Measurements from ENCODE around the gene RAVER2.
"Not testable (repeated sequence)": the region's sequence is repeated elsewhere in the genome, so short reads cannot be mapped to it uniquely, and the experiment has no call there.

RAVER2 gene

GRCh38 chr1:64817364-64817763 is 72.5 kb downstream of the RAVER2 start:
- DNase-seq = not testable (repeated sequence)

DNA sequence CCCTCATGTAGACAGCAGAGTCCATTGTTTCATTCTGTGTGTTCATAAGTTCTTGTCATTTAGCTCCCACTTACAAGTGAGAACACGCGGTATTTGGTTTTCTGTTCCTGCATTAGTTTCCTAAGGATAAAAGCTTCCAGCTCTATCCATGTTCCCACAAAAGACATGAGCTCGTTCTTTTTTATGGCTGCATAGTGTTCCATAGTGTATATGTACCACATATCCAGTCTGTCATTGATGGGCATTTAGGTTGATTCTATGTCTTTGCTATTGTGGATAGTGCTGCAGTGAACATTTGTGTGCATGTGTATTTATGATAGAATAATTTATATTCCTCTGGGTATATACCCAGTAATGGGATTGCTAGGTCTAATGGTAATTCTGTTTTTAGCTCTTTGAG is 75.7 kb downstream of the RAVER2 start:
- not testable (repeated sequence) for DNase-seq

- peak; percentile 12 for DNase-seq
These were observed 77.7 kb downstream of the RAVER2 start for GRCh38 chr1:64822621-64823020.

GRCh38 chr1:64823691-64824476 is 79.0 kb downstream of the RAVER2 start:
- peak; percentile 77 for DNase-seq

DNA sequence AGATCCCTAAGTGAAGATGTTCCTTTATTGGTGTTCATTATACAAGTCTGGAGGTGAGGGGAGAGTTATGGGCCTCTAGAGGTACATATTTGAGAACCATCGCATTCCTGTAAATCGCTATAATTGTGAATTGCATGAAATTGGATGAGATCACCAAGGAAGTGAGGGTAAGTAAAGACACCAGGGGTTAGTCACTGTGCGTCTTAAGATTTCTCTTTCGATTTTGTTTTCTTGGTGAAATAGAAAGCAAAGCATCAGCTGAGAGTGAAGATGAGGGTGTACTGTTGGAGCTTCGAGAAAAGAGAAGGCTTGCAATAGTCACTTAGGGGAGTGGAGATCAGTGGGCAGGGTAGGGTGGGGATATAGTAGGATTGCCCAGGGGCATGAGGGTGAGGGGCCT is 82.1 kb downstream of the RAVER2 start:
- no peak for DNase-seq

DNA sequence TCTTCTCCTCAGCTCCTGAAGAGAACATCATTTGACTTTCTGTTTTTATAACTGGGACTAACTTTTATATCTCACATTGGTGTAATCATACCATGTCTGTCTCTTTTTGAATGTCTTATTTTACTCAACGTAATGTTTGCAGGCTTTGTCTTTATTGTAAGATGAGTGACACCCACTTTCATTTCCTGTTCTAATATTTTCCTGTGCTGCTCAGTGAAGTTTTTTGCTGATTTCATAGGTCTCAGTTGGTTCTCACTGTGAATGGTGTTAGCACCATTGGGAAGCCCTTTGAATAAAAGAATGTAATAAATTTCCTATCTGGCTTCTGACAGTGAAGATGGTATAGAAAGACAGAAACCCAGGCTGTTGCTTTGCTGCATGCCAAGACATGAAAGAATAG is 84.0 kb downstream of the RAVER2 start:
- no peak for DNase-seq

GRCh38 chr1:64829411-64830029 is 84.6 kb downstream of the RAVER2 start:
- no peak for DNase-seq

DNA sequence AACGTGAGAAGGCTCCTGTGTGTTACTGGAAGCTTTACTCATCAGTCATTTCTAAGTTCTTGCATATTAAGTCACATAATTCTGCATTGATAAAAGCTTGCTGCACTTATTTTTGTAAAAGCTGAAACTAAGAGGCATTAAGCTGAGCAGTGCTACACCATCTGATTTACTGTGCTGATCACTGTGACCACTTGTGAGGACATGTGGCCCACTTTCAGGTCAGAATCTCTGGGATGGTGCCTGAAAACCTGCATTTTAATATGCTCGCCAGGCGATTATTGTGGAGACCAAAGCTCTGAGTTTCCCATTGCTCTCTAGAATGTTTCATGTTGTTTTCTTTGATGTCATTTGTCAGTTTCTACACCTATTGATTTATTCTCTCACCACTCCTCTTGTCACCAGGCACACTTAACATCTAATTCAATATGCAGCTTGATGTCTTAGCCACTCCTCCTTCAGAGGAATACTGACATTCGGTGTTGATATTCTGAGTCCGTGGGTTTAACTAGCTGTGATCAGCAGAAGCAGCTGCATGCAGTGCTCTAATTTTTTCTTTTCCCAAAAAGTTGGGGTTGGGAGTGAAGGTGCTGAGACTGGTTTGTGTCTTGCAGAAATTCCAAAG is 85.3 kb downstream of the RAVER2 start:
- DNase-seq = no peak

DNA sequence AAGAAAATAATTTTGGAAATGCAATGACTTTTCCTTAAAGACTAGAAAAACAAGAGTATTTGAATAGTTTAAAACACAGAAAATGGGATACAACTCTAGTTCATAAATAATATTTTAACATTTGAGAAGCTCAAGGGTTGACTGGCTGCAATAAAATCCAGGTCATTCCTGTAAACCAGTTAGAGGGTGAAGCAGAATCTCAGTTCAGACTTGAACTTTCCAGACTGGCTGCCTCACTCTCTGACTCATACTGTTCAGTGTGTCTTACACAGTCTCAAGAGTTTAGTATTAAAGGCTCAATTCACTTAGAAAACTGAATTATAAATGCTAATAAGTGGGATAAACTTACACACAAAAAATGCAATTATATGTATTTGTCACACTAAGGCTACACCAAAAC is 89.9 kb downstream of the RAVER2 start:
- peak; percentile 25 for DNase-seq

DNA sequence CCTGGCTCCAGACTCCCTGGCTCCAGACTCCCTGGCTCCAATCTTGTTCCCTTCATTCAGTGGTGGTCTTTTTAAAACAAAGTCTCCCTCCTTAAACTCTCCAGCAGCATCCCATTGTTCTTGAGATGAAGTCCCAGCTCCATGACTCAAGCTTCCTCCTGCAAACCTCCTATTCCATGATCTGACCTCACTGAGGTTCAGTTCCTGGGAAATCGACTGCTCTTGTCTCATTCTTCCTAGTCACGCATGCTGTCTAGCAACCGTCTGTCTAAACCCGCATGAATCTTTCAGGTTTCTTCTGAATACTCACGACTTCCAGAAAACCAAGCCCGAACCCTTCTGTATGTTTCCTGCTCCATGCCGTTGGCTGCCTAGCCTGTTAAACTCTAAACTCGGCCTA is 91.9 kb downstream of the RAVER2 start:
- DNase-seq = no peak

DNA sequence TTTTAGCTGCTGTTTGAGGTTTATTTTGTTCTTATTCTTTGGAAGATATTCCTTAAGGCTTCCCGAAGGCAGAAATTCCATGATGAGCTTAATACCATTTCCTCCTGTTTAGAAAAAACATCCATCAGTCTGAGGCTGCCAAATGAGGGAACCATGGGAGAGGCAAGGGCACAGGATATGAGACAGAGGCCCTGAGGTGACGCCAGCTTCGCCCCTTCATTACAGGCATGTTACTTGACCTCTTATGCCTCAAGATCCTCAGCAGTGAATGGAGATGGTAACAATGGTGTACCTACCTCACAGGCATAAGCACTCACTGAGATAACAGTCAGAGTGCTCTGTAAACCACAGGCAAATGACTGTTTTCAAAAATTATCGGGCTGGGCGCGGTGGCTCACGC is 93.6 kb downstream of the RAVER2 start:
- no peak for DNase-seq

DNA sequence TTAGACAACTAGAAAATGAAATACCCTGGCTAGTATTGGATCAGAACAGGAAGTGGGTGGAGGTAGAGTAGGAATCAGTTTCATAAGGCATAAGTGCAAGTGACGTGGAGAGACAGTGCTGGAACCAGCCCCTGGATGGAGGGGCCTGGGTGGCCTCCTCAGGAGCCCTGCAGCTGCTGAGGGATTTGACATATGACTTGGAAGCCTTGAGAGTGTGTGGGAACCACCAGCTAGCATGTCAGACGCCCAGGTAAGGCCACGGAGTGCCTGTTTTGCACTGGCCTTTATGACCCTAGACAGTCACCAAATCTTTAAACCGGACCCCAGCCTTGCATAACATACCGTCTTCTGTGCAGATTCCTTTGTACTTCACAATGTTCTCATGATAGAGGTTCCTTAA is 94.4 kb downstream of the RAVER2 start:
- DNase-seq = no peak

- no peak for DNase-seq
These were observed 95.0 kb downstream of the RAVER2 start for GRCh38 chr1:64839732-64840405.

- DNase-seq = peak; percentile 9
These were observed 96.6 kb downstream of the RAVER2 start for GRCh38 chr1:64841330-64842065.

- DNase-seq = peak; percentile 14
These were observed 97.3 kb downstream of the RAVER2 start for GRCh38 chr1:64842224-64842623.

DNA sequence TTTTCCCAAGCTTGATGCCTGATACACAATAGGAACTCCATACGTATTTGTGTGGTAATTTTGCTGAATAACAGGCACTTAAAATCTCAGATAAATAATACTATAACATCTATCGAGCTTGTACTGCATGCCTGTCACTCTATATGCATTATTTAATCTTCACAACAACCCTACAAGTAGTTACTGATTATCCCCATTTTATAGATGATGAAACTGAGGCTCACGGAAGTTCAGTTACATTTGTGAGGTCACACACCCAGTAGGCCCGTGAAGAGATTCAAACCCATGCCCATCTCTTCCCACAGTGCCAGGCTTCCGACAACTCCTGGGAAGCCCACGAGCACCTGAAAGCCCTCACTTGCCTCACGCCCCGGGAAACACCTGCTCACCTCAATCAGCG is 98.8 kb downstream of the RAVER2 start:
- DNase-seq = no peak

DNA sequence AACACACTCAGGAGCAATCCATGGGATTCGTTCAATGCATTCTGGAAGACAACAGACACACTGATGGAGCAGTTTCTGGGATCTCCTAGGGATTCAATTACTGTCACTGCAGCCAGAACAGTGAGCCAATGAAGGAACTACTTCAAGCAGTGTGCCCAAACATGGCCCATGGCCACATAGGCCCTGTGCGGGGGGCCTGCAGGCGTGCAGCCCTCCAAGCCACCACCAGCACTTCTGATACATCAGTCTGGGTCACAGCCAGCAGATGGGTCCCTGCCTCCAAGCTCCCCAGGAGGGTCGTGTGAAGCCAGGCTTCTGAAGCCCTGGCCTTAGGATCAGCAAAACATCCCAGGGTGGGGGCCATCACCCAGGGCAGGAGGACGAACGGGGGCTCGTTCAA is 99.3 kb downstream of the RAVER2 start:
- no peak for DNase-seq

DNA sequence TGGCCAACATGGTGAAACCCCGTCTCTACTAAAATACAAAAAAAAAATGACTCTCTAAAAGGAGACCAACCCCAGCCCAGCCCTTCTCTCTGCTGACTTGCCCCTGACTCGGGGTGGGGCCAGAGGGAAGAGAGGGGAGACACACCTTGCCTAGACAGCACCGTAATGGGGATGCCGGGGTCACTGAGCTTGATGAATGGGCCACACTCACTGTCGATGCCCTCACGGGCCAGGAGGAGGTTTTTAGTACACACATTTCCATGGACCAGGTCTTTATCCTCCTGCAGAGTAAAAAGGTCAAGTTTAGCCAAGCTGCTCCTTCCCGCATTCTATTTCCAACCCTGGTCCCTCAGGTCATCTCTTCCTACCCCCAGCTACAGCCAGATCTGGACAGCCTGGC is 99.7 kb downstream of the RAVER2 start:
- DNase-seq = no peak

DNA sequence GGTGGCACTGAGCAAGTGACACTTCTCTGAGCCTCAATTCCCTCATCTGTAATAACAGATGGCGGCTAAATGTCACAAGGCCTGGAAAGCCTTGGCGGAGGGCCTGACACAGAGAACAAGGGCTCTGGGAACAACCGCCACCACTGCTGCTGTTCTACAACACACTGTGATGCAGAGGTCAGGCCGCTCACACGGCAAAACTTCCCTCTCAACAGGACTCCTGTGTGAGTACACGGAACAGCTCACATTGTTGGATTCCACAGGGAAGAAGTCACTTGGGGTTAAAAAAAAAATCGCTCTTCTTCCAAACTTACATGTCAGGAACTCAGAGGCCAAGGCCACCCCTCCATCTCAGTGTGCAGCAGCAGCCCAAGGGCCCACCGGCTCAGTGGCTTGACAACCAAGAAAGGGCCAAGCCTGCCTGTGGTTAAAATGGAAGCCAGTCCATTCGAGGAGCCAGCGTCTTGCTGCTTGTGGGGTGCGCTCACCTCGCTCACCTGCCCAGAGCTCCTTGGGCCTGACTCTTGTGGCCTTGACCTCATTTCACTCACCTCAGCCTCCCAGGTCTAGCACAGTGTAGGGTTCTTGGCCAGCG is 101.1 kb downstream of the RAVER2 start:
- no peak for DNase-seq

GRCh38 chr1:64846573-64847430 is 101.9 kb downstream of the RAVER2 start:
- DNase-seq = no peak

- DNase-seq = no peak
These were observed 102.8 kb downstream of the RAVER2 start for GRCh38 chr1:64847666-64848065.
